GM11168 (cell line): ENCODE results near the gene ALDH3B2.
"Not testable (repeated sequence)": the region's sequence is repeated elsewhere in the genome, so short reads cannot be mapped to it uniquely, and the experiment has no call there.

Experiments used
- in situ Hi-C: fragments of 300-500 bp; cut with MboI; formaldehyde crosslinking; loops from one replicate; pipeline ENCODE4 v1.12.0; 2022; ENCODE audit warnings: low sequenced_read_pairs; ENCODE audit not compliant: unreplicated experiment

ALDH3B2 gene, protein sequence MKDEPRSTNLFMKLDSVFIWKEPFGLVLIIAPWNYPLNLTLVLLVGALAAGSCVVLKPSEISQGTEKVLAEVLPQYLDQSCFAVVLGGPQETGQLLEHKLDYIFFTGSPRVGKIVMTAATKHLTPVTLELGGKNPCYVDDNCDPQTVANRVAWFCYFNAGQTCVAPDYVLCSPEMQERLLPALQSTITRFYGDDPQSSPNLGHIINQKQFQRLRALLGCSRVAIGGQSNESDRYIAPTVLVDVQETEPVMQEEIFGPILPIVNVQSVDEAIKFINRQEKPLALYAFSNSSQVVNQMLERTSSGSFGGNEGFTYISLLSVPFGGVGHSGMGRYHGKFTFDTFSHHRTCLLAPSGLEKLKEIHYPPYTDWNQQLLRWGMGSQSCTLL

DNA sequence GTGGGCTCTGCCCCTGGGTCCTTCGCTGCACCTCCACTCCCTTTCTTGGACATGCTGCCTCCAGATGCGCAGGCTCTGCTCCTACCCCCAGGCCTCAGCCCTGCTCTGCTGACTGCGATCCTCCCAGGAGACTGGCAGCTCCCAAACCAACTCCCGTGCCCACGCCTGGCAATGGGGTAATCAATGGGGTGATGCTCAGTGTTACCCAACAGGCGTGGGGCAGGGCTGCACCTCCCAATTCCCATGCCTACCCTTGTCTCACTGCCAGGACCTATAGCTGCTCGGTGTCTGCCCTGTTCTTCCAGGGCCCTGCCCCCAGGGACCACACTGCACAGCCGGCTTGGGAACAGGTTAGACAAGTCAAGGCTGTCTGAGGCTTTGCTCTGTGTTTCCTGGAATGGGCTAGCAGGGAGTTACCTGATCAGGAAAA lies at the start of gene ALDH3B2:
ALDH3B2 (minus strand) TSS at position 182 of the 430 bp plus-strand sequence. CDS start 7,688 bp downstream, outside the sequence.
- in situ Hi-C loops = no loop called here

DNA sequence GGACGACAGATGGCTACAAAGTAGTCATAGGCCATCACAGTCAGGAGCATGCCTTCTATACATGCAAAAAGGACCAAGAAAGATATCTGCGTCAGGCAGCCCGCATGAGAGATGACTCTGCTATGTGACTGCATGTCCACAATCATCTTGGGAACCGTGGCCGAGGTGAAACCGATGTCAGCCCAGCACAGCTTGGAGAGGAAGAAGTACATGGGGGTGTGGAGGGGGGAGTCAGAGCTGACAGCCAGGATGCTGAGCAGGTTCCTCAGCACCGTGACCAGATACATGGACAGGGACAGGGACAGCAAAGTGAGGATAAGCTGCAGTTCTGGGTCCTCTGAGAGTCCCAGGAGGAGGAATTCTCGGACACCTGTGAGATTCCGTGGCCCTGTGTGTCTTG lies 48.6 kb upstream of the ALDH3B2 start:
- in situ Hi-C loops = not testable (repeated sequence)

DNA sequence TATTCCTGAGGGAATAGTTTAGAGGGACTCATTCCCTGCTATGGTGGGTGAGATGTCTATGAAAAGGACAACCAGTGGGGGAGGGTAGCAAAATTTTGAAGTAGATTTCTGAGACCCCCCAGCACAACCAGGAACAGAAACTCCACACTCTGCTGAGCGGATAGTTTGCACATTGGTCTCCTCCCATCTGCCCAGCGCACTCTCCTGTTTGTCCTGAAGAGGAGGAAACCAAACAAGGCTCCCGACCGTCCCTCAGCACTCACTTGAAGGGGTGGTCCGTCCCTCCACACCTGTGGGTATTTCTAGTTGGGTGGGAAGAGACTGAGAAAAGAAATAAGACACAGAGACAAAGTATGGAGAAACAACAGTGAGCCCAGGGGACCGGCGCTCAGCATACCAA lies 41.8 kb upstream of the ALDH3B2 start:
- in situ Hi-C loops = not testable (repeated sequence)

DNA sequence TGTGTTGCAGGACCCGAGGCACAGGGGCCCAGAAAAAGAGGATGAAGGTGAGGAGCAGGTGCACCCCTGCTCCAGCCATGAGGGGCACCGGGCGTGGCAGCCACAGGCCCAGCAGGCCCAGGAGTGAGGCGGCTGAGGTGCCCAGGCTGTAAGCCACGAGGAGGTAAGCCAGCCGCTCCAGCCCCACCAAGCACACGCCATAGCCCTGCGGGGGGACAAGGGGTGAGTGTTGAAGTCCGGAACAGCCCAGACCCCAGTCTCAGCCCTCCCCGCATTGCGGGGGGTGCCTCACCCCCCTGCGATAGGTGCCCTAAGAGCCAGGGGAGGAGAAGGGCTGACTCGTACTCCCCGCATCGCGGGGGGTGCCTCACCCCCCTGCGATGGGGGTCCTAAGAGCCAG lies 41.4 kb upstream of the ALDH3B2 start:
- in situ Hi-C loops = not testable (repeated sequence)

DNA sequence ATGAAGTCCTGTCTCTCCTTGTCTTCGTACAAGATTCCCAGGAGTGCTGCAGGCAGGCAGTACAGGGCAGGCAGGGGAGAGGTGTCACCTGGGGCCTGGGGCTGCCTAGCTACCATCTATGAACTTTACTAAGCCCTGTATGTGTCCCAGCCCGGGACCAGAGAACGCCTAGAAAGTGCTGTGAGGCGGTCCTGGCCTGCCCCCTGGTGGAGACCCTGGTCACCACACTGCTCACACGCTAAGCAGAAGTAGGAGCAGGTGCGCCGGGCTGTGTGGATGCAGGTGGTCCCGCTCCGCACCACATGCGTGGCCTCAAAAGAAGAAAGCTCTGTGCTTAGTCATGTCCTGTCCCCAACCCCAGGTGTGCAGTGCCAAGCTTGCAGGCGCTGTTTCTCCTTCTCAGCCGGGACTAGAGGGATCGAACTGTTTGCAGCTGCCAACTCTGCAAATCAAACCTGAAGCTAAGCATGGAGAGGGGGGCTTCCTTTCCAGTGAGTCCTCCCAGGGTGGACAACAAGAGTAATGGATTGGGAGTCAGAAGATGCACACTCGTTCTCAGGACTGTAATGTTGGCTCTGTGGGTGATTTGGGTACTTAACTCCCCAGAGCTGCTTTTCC lies 39.6 kb upstream of the ALDH3B2 start:
- in situ Hi-C loops = not testable (repeated sequence)

DNA sequence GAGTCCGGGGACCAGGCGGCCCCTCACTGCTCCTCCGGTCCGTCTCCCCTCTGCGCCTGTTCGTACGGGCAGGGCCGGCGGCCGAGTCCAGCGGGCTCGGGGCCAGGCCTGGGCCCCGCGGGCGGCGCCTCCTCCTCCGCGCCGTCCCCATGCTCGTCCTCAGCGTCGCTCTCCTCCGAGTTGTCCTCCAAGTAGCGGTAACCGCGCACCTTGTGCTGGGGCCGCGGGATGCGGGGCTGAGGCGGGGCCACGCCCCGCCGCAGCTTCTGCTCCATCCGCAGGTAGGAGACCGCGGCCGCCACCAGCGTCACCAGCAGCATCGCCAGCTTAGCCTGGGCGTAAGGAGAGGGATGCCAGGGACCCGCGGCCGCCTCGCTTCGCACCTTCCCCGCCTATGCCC lies 37.3 kb upstream of the ALDH3B2 start:
- in situ Hi-C loops = not testable (repeated sequence)

DNA sequence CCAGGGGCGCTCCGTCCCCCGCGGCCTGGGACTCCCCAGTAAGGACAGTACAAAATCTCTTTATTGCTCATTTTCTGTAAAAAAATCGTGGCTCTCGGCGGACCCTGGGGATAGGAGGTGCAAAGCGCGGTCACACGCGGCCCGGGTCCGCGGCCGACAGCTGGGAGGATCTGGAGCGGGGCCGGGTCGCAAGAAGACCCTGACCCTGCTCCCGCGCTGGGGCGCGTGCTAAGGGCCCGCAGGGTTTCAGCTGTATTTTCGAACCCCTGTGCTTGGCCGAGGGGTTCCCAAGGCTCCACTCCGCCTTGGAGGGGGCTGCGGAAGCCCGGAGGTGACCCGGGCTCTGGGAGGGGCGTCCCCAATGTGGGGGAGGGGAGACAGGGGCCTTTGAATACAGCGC lies 36.8 kb upstream of the ALDH3B2 start:
- in situ Hi-C loops = not testable (repeated sequence)

DNA sequence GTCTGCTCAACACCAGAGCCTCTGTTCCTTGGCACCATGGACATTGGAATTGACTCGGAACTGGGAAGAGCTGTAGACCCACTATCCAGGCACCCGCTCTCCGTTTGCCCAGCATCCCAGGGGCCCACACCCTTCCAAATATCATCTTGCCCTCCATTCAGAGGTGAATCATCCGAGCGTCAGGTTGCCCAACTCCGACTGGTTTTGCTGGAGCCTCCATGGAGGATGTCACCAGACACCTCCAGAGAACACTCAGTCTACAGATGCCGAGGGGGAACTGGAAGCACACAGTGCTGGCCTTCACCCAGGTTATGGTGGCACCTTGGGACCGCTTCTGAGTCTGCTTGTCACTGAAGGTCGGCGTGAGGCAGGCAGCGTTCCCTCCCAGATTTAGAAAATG lies 35.4 kb upstream of the ALDH3B2 start:
- in situ Hi-C loops = loop anchor here (5.0 kb wide), 1 partner anchor 277 kb away; no protein-coding TSS in a partner anchor

DNA sequence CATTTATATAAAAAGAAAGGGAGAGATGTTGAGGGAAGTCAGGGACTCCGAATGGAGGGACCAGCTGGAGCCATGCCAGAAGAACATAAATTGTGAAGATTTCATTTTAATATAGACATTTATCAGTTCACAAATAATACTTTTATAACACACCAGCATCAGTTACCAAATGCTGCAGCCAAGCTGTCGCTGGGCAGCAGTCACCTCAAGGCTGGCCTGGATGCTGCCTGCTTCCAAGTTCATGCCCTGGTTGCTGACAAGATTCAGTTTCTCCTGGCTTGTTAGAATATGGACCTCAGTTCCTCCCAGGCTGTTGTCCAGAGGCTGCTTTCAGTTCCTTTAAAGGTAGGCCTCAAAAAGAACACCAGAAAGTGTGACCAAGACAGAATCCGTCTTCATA lies 30.8 kb upstream of the ALDH3B2 start:
- in situ Hi-C loops = loop anchor here (5.0 kb wide), 1 partner anchor 282 kb away; no protein-coding TSS in a partner anchor

DNA sequence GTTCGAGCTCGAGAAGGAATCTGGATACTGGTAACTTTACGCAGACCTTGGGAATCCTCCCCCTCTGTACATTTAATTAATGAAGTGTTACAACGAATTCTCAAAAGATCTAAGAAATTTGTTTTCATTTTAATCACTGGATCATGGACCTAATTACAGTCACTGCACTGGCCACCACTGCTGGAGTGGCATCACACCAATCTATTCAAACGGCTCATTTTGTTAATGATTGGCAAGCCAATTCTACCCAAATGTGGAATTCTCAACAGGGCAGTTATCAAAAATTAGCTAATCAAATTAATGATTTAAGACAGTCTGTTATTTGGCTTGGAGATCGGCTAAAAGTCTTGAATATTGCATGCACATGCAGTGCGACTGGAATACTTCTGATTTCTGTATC lies 30.1 kb upstream of the ALDH3B2 start:
- in situ Hi-C loops = no loop called here

DNA sequence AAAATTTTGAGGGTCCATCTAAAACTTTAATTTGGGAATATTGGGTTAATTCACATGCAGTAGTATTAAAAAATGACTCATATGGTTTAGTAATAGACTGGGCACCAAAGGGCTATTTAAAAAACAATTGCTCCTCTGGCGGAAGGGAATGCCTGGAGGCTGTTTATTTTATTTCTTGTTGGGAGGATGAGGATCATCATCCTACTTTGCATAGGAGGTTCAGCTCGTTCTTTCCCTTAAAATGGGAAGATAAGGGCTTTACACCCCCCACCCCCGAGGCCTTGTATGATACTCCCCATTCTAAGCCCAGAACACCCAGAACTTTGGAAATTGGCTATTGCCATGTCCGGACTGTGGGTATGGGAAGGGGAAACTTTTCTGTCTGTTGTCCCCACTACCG lies 29.3 kb upstream of the ALDH3B2 start:
- in situ Hi-C loops = not testable (repeated sequence)

DNA sequence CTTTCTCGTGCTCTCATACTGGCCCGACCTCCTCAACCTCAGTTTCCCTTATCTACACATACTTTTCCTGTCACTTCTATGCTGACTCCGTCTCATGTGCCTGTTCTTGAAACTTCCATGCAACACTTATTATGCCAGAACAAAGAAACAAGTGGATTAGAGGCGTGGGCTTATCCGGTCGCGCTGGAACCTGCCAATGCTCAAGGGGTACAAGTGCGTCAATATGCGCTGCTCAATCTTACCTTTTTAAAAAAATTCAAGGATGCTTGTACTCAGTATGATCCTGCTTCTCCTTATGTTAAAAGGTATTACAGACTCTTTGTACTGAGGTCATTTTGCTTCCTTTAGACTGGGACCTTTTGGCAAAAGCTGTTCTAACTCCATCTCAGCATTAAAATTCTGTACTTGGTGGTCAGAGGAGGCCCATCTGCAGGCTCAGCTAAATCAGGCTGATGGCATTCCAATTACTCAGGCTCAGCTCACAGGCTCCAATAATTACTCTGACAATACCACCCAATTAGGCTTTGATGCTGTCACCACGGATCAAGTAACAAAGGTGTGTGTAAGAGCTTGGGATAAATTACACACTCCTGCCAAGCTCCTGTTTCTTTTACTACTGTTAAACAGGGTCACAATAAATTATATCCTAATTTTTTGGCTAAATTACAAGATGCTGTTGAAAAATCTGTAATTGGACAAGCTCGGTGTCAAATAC lies 26.3 kb upstream of the ALDH3B2 start:
- in situ Hi-C loops = no loop called here

DNA sequence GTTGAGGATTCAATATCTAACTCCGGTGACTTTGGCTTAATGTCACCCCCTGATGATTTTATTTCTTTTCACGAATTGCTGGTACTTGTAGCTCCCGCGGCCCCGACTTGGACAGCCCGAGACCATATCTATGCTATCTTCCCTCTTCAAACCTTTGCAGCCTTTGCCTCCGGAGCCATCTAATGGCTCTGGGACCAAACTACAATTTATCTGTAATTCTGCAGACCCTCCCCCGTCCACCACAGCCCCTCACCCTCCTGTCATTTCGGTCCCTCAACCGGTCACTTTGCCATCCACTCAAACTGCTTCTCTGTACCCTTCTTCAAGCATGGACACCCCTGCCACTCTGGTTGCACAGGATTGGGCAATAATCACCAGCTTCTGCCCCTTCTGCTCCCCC lies 25.7 kb upstream of the ALDH3B2 start:
- in situ Hi-C loops = no loop called here

DNA sequence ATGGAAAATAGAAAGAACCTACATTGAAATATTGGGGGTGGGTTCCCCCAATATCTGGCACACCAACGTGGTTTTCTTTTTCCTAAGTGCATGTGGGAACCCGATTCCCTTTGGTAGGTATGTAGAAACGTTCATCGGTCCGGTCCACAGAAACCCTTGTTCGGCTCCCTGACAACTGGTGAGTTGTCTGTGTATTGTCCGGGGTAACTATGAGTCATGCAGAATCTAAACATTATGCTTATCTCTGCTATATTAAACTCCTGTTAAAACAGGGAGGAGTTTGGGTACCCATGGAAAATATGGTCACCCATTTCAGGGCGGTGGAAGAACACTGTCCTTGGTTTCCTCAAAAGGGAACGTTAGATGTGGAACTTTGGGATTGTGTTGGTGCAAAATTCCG lies 25.1 kb upstream of the ALDH3B2 start:
- in situ Hi-C loops = no loop called here

DNA sequence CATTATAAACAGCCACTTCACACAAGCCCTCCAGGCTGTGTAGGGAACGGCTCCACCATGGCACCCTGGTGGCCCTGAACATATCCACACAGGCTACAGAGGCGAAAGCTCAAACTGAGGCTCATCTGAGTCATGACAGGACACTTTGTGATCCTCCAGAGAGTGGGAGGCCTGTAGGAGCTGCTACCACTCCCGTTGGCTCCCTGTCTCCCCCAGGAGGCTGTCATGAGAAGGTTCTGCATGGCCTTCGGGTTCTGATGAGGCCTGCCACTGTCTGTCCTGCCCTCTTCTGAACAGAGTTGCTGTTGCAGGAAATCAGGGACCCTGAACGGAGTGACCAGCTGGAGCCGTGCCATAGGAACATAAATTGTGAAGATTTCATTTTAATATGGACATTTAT lies 23.8 kb upstream of the ALDH3B2 start:
- in situ Hi-C loops = no loop called here

DNA sequence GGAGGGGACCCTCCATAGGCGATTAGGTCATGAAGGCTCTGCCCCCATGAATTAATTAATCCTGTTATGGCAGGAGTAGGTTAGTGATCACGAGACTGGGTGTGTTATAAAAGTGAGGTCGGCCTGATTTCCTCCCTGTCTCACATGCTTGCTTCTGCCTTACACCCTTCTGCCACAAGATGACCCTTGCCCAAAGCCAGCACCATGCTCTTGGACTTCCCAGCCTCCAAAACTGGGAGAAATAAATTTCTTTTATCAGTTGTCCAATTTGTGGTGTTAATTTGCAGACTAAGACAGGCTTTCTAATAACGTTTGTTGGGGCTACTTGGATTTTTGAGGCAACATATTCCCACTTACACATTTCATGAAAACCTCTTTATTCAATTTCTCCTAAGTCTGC lies 23.4 kb upstream of the ALDH3B2 start:
- in situ Hi-C loops = no loop called here

DNA sequence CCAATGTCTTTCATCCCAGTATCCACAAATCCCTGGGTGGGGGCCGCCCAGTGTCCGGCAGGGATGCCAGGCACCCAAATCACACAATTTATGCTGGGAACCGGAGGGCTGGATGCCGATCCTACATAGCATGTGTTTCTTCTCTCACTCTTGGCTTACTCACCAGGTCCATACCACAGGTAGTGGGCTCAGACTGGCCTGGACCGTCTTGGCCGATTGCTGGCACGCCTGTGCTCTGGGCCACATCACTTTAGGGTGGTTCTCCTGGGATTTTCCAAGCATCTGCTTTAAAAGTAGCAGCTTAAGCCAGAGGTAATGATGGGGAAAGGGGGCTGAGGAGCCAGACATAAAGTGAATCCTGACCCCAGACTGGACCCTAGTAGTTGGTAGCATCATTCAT lies 22.6 kb upstream of the ALDH3B2 start:
- in situ Hi-C loops = no loop called here

DNA sequence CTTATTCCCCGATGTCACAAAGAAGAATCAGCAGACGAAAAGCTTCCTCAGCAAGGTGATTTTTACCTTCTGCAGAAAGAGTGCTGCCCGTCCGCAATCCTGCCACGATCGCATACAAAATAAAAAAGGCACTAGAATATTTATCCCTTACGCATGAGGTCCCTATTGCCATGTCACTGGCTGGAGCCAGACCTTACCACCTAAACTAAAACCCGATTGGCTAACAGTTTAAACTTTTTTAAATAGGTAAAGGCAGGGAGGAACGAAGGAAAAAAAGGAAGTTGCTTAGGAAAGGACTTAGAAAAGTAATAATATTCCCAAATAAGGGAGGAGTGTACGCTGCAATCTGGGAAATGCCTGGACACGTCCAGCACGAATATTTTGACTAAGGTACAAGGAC lies 21.2 kb upstream of the ALDH3B2 start:
- in situ Hi-C loops = no loop called here

DNA sequence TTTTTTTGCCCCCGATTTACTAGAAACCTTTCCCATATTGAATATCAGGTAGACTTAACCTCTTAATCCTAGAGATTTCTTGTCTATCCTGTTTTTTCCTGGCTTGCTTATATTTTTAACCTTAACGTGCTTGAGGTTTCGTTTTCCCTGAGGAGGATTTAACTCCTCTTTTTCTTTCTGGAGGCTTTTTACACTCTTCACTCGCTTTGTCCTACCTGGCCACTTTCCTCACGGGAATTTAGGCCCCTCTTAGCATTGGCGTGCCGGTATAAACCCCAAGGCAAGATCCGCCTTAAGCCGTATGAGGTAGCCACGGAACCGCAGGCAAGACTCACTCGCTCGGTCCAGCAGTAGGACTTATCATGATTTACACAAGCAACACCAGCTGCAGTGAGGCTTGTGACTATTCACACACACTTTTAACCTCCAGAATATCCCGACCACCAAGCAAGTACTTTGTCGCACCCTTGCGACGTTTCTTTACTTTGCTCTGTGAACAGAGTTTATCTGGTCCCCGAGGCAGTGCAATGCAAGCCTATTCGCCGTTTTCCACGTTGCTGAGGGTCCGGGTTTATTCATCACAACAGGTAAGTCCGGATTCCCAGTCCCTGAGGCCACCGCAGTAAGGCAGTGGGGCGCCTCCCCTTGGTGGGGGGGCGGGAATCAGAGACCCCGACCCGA lies 20.6 kb upstream of the ALDH3B2 start:
- in situ Hi-C loops = no loop called here

DNA sequence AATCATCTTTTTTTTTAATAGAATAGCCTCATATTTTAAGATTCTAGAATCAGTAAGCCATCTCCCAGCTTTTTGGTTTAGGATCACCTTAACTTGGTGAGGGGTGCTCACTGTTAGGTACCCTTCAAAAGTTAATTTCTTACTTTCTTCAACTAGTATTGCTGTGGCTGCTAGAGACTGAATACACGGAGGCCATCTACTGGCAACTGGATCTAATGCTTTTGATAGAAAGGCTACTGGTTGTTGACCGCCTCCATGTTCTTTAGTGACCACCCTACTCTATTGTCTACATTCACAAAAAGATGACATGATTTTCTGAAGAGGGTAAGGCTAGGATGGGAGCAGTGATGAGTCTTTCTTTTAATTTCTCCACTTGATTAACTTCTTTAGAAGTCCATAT lies 16.7 kb upstream of the ALDH3B2 start:
- in situ Hi-C loops = no loop called here

DNA sequence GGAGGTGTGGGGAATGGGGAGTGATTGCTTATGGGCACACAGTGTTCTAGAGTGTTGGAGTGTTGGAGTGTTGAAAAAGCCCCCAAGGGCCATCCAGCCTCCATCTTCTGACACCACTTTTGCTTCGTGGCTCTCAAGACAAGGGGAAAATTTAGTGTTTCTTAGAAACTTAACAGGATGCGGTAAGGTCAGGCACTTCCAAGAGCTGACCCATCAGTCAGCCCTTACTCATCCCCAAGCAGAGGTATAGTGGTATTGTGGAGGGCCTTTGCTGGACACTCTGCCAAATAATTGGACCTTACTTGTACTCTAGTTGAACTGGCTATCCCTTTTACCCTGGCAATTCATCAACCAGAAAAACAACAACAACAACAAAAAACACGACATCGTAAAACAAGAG lies 14.8 kb upstream of the ALDH3B2 start:
- in situ Hi-C loops = no loop called here
